Bone marrow (tissue), 2 donors: Measurements from ENCODE around the gene CACNG4.
"Not testable (repeated sequence)": the region's sequence is repeated elsewhere in the genome, so short reads cannot be mapped to it uniquely, and the experiment has no call there.

ENCODE experiments used
- DNase-seq, 2 donors: peaks; one replicate each; lab custom pipeline; 2025; lab: John Stamatoyannopoulos, UW

Gene CACNG4

GRCh38 chr17:67018471-67019434, 54.2 kb downstream of the CACNG4 start:
- no peak for DNase-seq

- DNase-seq, result no peak
These were observed 55.3 kb downstream of the CACNG4 start for GRCh38 chr17:67019809-67020208.

GRCh38 chr17:67020293-67020766, 55.8 kb downstream of the CACNG4 start:
- no peak for DNase-seq

- DNase-seq, result no peak
These were observed 56.7 kb downstream of the CACNG4 start for GRCh38 chr17:67021196-67021595.

- no peak for DNase-seq
These were observed 57.4 kb downstream of the CACNG4 start for GRCh38 chr17:67021743-67022450.

- no peak for DNase-seq
These were observed 57.9 kb downstream of the CACNG4 start for GRCh38 chr17:67022451-67022810.

GRCh38 chr17:67024736-67025135, 60.2 kb downstream of the CACNG4 start:
- no peak for DNase-seq

- DNase-seq, result no peak
These were observed 60.8 kb downstream of the CACNG4 start for GRCh38 chr17:67025216-67025792.

- no peak for DNase-seq
These were observed 61.8 kb downstream of the CACNG4 start for GRCh38 chr17:67026341-67026740.

GRCh38 chr17:67027031-67027628, 62.6 kb downstream of the CACNG4 start:
- no peak for DNase-seq

GRCh38 chr17:67030641-67031040, 66.1 kb downstream of the CACNG4 start:
- DNase-seq, result no peak

GRCh38 chr17:67032382-67032781, 67.9 kb downstream of the CACNG4 start:
- no peak for DNase-seq

- DNase-seq, result no peak
These were observed 68.5 kb downstream of the CACNG4 start for GRCh38 chr17:67032985-67033384.

GRCh38 chr17:67033613-67034012, 69.1 kb downstream of the CACNG4 start:
- no peak for DNase-seq

GRCh38 chr17:67035131-67036083, 70.9 kb downstream of the CACNG4 start:
- no peak for DNase-seq

GRCh38 chr17:67038861-67039365, 74.4 kb downstream of the CACNG4 start:
- no peak for DNase-seq

GRCh38 chr17:67040652-67041051, 76.1 kb downstream of the CACNG4 start:
- no peak for DNase-seq

- not testable (repeated sequence) for DNase-seq
These were observed 76.6 kb downstream of the CACNG4 start for GRCh38 chr17:67041119-67041518.

- DNase-seq, result no peak
These were observed 77.0 kb downstream of the CACNG4 start for GRCh38 chr17:67041531-67041930.

- DNase-seq, result no peak
These were observed 77.7 kb downstream of the CACNG4 start for GRCh38 chr17:67041941-67042899.
